Measurements from ENCODE around the gene RAVER2. TPM values are rescaled to one million over a fixed set of nuclear protein-coding genes. Genes with fewer than 3 reads are reported as not detected.

The RAVER2 gene
- total RNA-seq (2022) (10.3 and 12.8 TPM in 2 replicates), Bru-seq, nascent RNA (percentile 69 among the genes with signal in this experiment), BruChase-seq, experiment 1, labeled RNA remaining after a 6-hour chase (percentile 59 among the genes with signal in this experiment), BruChase-seq, experiment 2, labeled RNA remaining after a 2-hour chase (percentile 62 among the genes with signal in this experiment)
- long read RNA-seq, full-length matches to known transcripts = 5 of 10 reads
- long read RNA-seq, partial matches to known transcripts = 4 of 10 reads
- long read RNA-seq, other reads (novel, unspliced or antisense) = 1 of 10 reads

- CTCF ChIA-PET = interaction anchor here (1.2 kb wide), 1 partner anchor 9 kb away, joined by 3 read pairs; no protein-coding TSS in a partner anchor
- H3K27ac Mint-ChIP-seq (ENCODE audit: unreplicated experiment) = peak within 1 kb of the TSS; percentile 49
- H3K4me3 Mint-ChIP-seq (ENCODE audit: low read depth, unreplicated experiment) = peak within 1 kb of the TSS; percentile 94
- peak; percentile 80 for DNase-seq
- H3K4me1 Mint-ChIP-seq (ENCODE audit: low read depth, unreplicated experiment) = peaks cover 23% of the 10 kb centered on the region
- no peaks in the 10 kb centered on the region for H3K27me3 Mint-ChIP-seq (ENCODE audit: unreplicated experiment)
- peaks cover 21% of the 10 kb centered on the region for H3K36me3 Mint-ChIP-seq (ENCODE audit: insufficient read depth, unreplicated experiment)
- TF ChIP-seq, protein P1, sequence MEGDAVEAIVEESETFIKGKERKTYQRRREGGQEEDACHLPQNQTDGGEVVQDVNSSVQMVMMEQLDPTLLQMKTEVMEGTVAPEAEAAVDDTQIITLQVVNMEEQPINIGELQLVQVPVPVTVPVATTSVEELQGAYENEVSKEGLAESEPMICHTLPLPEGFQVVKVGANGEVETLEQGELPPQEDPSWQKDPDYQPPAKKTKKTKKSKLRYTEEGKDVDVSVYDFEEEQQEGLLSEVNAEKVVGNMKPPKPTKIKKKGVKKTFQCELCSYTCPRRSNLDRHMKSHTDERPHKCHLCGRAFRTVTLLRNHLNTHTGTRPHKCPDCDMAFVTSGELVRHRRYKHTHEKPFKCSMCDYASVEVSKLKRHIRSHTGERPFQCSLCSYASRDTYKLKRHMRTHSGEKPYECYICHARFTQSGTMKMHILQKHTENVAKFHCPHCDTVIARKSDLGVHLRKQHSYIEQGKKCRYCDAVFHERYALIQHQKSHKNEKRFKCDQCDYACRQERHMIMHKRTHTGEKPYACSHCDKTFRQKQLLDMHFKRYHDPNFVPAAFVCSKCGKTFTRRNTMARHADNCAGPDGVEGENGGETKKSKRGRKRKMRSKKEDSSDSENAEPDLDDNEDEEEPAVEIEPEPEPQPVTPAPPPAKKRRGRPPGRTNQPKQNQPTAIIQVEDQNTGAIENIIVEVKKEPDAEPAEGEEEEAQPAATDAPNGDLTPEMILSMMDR (IDR thresholded peaks at IDR 0.05; ENCODE audit: unreplicated experiment) = peak; percentile 56
- no peaks in the 10 kb centered on the region for H3K9me3 Mint-ChIP-seq (ENCODE audit: low read depth, unreplicated experiment)
- BruUV-seq (replicated peaks) = no TSS peak
- intact Hi-C loops (cut with micrococcal nuclease; ENCODE audit: unreplicated experiment) = loop anchor here (1.0 to 2.0 kb wide), 2 partner anchors 58 to 80 kb away; no protein-coding TSS in a partner anchor
These were observed at the start of gene RAVER2 for GRCh38 chr1:64744492-64745180. RAVER2 (plus strand) TSS chr1:64745075; CDS start chr1:64745173, 98 bp downstream.

GRCh38 chr1:64696879-64697278, 48.0 kb upstream of the RAVER2 start:
- H3K36me3 Mint-ChIP-seq (ENCODE audit: insufficient read depth, unreplicated experiment) = no peaks in the 10 kb centered on the region
- TF ChIP-seq, protein P1 (IDR thresholded peaks at IDR 0.05; ENCODE audit: unreplicated experiment) = no peak
- BruUV-seq (replicated peaks) = no TSS peak
- intact Hi-C loops (cut with micrococcal nuclease; ENCODE audit: unreplicated experiment) = no loop called here
- H3K9me3 Mint-ChIP-seq (ENCODE audit: low read depth, unreplicated experiment) = no peaks in the 10 kb centered on the region
- CTCF ChIA-PET = interaction anchor here (0.7 kb wide), 1 partner anchor 19 kb away, joined by 4 read pairs; no protein-coding TSS in a partner anchor
- H3K4me3 Mint-ChIP-seq (ENCODE audit: low read depth, unreplicated experiment) = no peak overlapping the region
- no peak for DNase-seq
- H3K27me3 Mint-ChIP-seq (ENCODE audit: unreplicated experiment) = no peaks in the 10 kb centered on the region
- no peak overlapping the region for H3K27ac Mint-ChIP-seq (ENCODE audit: unreplicated experiment)
- H3K4me1 Mint-ChIP-seq (ENCODE audit: low read depth, unreplicated experiment) = no peaks in the 10 kb centered on the region

GRCh38 chr1:64699327-64699726, 45.5 kb upstream of the RAVER2 start:
- no peaks in the 10 kb centered on the region for H3K4me1 Mint-ChIP-seq (ENCODE audit: low read depth, unreplicated experiment)
- H3K4me3 Mint-ChIP-seq (ENCODE audit: low read depth, unreplicated experiment) = no peak overlapping the region
- no TSS peak for BruUV-seq (replicated peaks)
- H3K36me3 Mint-ChIP-seq (ENCODE audit: insufficient read depth, unreplicated experiment) = no peaks in the 10 kb centered on the region
- TF ChIP-seq, protein P1 (IDR thresholded peaks at IDR 0.05; ENCODE audit: unreplicated experiment) = no peak
- no peak for DNase-seq
- H3K9me3 Mint-ChIP-seq (ENCODE audit: low read depth, unreplicated experiment) = no peaks in the 10 kb centered on the region
- CTCF ChIA-PET = no interaction called here
- no peak overlapping the region for H3K27ac Mint-ChIP-seq (ENCODE audit: unreplicated experiment)
- no peaks in the 10 kb centered on the region for H3K27me3 Mint-ChIP-seq (ENCODE audit: unreplicated experiment)
- intact Hi-C loops (cut with micrococcal nuclease; ENCODE audit: unreplicated experiment) = no loop called here

- Mint-ChIP-seq H3K4me3 (ENCODE audit: low read depth, unreplicated experiment) (no peak overlapping the region), H3K27ac (ENCODE audit: unreplicated experiment) (no peak overlapping the region), H3K4me1 (ENCODE audit: low read depth, unreplicated experiment) (no peaks in the 10 kb centered on the region), H3K9me3 (ENCODE audit: low read depth, unreplicated experiment) (no peaks in the 10 kb centered on the region), H3K27me3 (ENCODE audit: unreplicated experiment) (no peaks in the 10 kb centered on the region), H3K36me3 (ENCODE audit: insufficient read depth, unreplicated experiment) (no peaks in the 10 kb centered on the region)
- DNase-seq = no peak
- no TSS peak for BruUV-seq (replicated peaks)
- TF ChIP-seq, protein P1 (IDR thresholded peaks at IDR 0.05; ENCODE audit: unreplicated experiment) = no peak
- CTCF ChIA-PET = no interaction called here
- intact Hi-C loops (cut with micrococcal nuclease; ENCODE audit: unreplicated experiment) = no loop called here
These were observed 43.8 kb upstream of the RAVER2 start for GRCh38 chr1:64701071-64701470.

All from Calu3 (cell line).